ENCODE data around the gene FAP. TPM values are rescaled to one million over a fixed set of nuclear protein-coding genes. Genes with fewer than 3 reads are reported as not detected.
A peak's percentile ranks its signal among the peaks of the same experiment; 100 is the strongest.

Gene FAP
- total RNA-seq, 1 experiment from 2014 or later: not detected

DNA sequence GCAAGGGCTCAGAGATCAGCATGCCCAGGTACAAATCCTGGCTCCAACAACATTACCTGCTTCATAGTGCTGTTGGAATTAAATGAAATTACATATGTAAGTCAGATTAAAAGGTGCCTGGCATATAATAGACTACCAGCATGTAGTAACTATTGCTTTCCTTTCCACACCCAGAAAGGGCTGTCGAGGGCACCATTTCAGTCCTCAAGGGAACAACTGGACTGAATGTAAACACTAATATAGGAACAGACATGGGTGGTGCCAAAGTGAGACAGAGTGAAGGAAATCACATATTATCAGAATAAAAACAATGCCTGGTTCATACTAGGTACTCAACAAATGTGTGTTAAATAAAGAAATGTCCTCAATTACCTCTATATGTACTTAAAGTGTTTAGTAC, 43.3 kb downstream of the FAP start:
- in situ Hi-C loops (cut with HindIII; ENCODE audit: low sequenced_read_pairs): no loop called here
- DNase-seq (ENCODE audit: low spot score): no peak

DNA sequence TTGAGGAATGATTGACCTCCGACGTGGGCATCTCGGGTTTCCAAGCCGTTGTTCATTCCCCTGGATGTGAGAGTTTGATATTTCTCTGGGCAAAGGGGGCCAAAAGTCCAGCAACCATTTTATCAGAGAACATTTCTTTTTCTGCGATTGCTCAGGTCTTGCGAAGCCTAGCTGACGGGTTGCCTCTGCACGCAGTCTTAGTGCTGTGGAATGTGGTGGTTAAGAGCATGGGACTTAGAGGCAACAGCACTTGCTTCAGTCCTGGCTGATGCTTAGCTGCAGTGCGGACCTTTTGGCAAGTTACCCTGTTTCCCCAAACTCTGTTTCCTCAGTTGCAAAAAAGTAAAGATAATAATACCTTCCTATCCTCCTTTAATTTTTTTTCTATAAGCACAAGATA, 45.0 kb downstream of the FAP start:
- in situ Hi-C loops (cut with HindIII; ENCODE audit: low sequenced_read_pairs): no loop called here
- DNase-seq (ENCODE audit: low spot score): no peak

DNA sequence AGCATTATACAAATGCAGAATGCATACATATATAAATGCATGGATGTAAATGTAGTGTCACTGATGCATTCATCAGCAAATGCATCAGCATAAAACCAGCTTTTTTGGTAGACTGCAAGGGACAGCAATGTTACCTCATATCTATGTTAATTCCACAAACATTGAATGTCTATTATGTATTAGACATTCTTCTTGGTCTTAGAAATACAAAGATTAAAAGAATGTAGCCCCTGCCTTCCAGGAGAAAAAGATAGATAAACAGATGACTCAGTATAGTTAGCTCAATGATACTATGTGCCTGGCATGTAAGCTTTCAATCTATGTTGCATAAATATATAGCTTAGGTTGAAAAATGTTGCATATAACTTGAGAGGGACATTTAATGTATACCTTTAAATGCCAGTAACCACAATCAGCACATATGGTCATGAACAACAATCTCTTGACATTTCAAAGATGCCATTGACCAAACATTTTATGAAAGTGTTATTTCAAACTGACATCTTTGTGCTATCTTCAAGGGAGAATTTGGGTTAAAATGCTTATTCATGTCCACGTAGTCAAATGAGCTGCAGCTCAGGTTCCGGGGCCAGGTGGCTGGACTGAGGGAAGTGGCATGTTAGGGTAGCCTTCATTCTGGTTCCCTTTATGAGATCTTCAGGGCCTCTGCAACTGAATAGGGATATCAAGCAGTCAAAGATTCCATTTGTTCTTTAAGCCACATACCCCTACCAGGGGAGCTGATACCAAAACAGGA, 46.0 kb downstream of the FAP start:
- DNase-seq (ENCODE audit: low spot score): no peak
- in situ Hi-C loops (cut with HindIII; ENCODE audit: low sequenced_read_pairs): no loop called here

DNA sequence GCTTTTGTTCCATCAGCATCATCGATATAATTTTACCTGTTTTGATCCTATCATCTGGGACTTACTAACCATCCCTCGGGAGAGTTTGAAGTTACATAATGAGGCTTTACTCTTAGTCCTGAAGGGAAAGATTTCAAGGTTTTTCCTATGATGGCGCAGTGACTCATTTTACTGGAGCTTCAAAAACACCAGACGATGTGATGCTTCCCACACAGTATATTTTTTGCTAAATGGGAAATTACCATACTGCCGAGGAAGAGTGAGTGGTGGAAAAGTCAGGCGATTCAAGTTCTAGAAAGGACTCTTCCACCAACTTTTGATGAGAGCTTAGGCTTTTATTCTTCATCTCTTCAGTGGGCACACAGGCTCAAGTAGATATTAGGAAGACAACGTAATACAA, 46.6 kb downstream of the FAP start:
- in situ Hi-C loops (cut with HindIII; ENCODE audit: low sequenced_read_pairs): no loop called here
- DNase-seq (ENCODE audit: low spot score): no peak

DNA sequence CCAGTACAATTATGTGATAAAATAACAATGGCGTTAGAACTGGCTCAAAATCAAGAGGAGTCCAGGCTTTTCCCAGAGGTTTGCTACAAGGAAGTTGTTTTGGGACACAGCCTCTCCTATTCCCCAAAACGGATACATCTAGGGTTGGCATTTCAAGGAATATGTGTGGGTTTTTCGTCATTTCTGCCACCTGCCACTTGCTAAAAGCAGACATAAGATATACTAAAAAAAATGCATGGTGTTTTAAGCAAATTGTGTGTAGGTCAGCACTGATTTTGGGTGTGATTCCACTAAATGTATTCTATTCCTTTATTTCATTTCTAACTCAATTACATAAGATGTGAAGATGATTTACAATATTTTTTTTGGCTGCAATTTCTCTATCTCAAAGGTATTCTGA, 54.8 kb downstream of the FAP start:
- in situ Hi-C loops (cut with HindIII; ENCODE audit: low sequenced_read_pairs): no loop called here

DNA sequence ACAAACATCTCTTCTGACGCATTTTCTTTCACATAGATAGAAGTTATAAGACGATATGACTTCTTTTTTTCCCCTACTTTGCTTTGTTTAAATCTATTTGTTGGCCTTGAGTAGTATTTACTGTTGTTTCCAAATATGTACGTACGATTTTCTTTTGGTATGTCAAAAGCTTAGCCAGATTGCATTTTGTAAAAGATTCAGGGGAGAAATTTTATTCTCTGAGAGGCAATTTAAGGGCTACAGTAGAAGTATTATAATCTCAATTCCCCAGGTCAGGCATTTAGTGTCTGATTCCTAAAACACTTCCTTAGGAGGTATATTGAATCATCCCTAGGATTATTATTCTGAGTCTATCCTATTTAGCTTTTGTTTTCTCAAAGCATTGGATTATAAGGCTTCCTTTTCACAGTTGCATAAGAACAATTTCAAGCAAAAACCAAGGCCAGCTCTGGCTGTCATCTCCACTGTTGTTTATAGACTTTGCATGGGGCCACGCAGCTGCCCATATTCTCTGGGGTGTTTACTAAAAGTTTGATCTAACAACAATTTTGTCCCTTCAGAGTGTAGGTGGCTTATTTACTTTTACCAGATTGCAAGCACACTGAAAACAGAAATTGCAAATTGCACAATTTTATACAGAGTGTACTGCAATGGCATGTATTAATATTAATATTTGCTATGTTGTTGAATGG, 57.6 kb downstream of the FAP start:
- DNase-seq (ENCODE audit: low spot score): no peak
- in situ Hi-C loops (cut with HindIII; ENCODE audit: low sequenced_read_pairs): no loop called here

More for the DNA sequence above, 54.8 kb downstream of the FAP start:
- DNase-seq (ENCODE audit: low spot score): no peak

DNA sequence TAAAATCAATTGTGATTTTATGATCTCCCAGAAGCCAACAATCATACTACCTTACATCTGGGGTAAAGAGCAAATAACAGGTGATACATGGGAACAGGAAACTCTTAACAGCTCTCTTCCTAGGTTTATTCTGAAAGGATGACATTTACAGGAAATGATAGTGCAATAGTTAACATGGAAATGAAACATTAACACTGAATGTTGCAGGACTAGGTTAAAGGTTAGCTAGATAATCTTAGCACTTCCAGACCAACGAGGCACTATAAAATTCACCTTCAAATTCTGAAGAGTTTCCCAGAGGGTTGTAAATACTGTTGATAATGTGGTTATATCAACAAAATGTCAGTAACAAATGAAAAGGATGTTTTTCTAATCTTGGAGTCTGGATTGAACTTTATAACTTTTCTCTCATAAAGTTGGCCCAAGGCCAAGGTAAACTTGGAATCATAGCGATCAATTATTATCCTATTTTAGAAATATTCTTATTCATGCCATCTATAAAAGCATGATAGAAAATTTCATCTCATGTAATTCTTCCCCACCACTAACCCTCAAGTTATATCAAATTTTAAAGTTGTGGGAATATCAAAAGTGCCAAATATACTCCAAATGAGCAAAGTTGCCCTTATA, 58.3 kb downstream of the FAP start:
- DNase-seq (ENCODE audit: low spot score): no peak
- in situ Hi-C loops (cut with HindIII; ENCODE audit: low sequenced_read_pairs): no loop called here

DNA sequence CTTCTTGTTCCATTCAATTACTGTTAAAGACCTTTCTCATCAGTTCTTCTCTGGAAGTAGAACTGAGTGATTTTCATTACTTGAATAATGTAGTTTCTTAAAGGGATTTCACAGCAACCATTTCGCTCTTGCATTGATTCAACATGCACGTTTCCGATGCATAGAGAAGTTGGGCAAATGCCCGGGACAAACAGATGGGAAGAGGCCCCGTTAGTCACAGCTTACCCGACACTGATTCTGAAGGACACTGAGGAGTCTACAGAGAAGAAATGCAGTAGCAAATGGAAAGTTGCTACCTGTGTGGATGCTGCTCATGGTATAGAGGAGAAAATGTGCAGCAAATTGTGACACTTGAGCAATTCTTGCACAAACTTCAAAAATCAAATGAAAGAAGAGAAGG, 58.9 kb downstream of the FAP start:
- in situ Hi-C loops (cut with HindIII; ENCODE audit: low sequenced_read_pairs): no loop called here
- DNase-seq (ENCODE audit: low spot score): peak; percentile 11

DNA sequence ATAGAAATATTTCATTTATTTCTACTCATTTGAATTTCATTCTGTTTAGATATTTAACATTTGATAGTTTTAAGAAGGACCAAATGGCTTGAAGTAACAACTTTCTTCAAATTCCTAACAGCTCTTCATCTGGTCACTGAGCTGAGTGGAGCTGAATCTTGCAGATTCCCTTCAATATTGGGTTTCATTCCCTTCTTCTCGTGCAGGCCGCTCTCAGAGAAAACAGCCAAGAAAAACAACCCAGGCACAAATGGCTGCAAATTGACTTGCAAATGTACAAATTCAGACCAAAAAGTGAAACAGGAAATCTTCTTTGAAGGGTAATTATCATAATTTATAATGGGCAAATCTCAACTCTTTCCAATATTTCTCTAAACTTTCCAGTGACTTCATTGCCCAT, 60.9 kb downstream of the FAP start:
- no peak for DNase-seq (ENCODE audit: low spot score)
- in situ Hi-C loops (cut with HindIII; ENCODE audit: low sequenced_read_pairs): no loop called here

DNA sequence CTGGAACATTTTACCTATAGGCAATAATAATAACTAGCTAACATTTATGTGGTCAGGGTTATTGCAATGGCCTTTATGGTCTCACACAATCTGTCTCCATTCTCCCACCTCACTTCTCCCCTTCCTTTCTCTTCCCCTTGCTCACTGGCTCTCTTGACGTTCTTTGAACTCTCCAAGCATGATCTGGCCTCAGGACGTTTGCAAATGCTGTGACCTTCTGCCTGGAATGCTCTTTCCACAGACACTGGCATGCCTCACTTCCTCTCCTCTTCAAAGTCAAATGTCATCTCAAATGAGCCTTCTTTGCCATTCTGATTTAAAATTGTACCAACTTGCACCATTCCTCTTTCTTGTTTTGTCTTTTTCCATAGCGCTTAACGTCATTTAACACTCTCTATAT, 65.9 kb downstream of the FAP start:
- in situ Hi-C loops (cut with HindIII; ENCODE audit: low sequenced_read_pairs): no loop called here
- DNase-seq (ENCODE audit: low spot score): no peak

DNA sequence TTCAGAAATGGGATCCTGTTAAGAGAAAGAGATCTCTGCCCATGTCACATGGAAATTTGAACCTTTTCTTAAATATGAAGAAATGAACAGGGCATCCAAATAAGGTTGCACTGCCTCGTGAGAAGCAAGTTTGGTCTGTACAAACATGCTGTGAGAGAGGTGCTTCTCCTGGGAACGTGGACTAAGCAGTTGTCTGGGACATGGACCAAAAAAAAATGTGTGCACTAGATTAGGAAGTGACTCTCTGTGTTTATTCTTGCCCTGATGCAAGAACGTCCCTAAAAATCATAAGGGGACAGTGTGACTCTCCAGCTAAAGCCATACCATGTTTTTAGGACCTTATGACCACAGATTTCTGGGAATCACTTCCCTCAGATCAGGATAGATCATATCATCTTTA, 67.5 kb downstream of the FAP start:
- DNase-seq (ENCODE audit: low spot score): no peak
- in situ Hi-C loops (cut with HindIII; ENCODE audit: low sequenced_read_pairs): no loop called here

DNA sequence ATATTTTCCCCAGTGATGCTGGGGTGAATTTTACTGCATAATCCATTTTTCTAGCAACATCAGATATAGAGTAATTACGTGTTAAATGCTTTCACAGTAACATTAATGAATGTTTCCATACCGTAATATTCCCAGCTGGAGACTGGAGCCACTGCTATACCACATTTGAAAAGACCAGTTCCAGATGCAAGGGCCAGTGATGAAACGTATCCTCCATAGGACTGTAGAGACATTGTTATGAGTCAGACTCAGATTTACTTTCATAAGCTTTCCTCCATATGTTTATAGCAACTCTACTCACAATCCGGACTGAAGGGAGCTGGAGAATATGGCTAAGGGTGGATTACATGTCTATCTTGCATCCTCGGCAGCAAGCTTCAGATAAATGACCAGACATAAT, 68.5 kb downstream of the FAP start:
- DNase-seq (ENCODE audit: low spot score): no peak
- in situ Hi-C loops (cut with HindIII; ENCODE audit: low sequenced_read_pairs): no loop called here

DNA sequence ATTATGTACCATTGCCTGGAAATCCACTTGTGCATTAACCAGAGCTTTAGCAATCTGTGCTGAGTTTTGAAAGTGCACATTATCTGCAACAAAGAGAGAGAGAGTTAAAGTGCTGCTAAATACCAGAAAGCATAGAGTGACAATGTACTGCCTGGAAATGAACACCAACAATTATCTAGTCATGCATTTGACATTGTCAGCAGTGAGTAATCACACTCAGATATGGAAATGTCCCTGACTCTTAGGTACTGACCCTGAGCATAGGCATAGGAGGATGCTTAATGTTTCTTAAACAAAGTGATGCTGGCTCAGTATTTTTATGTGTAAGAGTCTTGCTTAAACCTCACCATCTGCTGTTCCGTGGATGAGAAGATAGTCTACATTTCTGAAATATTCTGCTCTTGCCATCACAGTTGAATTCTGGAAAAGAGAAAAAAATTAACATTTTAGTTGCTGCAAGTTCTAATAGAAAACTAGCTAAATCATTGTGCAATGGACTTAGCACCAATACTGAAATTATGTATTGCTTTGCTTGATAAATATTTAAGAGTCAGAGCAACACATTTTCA, 70.4 kb downstream of the FAP start:
- in situ Hi-C loops (cut with HindIII; ENCODE audit: low sequenced_read_pairs): no loop called here
- DNase-seq (ENCODE audit: low spot score): no peak

DNA sequence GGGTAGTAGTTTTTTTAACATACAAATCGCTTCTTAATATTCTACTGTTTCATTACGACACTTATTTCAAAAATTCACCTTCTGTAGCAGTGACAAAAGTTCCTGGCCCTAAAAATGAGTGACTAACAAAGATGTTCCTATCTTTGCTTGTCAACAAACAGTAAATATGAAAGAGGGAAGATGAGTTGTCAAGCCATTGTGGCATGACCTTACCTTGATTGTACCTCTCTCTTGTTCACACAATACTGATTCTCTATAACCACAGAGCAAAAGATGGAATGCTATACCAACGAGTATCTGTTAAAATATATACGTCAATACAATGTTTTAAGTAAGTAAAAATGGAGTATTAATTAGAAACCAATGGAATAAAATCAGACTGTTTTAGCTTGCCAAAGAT, 76.5 kb downstream of the FAP start:
- in situ Hi-C loops (cut with HindIII; ENCODE audit: low sequenced_read_pairs): no loop called here
- DNase-seq (ENCODE audit: low spot score): no peak

DNA sequence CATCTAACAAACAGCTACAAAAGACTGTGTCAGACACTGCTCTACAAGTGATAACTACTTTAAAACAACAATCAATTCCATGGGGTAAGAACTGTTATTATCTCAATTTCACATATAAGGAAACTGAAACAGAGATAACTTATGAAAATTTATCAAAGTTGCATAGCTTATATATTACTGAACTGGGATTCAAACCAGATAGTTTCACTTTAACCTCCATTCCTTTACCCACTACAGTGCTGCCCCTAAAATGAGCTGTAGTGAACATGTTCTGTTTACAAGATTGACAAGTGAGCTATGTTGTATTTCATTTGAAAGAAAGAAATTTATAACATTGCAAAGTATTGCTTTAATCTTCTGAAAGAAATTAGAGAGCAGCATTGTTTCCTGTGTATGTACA, 77.1 kb downstream of the FAP start:
- in situ Hi-C loops (cut with HindIII; ENCODE audit: low sequenced_read_pairs): no loop called here
- no peak for DNase-seq (ENCODE audit: low spot score)

DNA sequence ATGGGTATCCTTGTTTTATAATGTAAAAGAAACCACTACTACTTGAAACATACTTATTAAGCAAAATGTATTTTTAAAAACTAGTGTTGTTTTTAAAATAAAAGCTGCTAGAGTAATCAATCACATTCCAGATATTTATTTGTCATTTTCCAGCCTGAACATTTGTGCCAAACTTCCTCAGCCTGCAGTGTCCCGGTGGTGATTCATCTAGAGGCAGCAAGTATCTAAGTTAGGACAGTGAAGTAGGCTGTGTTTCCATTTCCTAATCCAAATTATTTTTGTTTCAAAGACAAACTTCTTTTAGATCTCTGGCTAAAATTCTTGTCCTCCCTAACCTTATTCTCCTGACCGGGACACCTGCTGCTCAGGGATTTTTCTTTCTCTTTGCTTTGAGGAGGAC, 78.4 kb downstream of the FAP start:
- in situ Hi-C loops (cut with HindIII; ENCODE audit: low sequenced_read_pairs): no loop called here
- no peak for DNase-seq (ENCODE audit: low spot score)

DNA sequence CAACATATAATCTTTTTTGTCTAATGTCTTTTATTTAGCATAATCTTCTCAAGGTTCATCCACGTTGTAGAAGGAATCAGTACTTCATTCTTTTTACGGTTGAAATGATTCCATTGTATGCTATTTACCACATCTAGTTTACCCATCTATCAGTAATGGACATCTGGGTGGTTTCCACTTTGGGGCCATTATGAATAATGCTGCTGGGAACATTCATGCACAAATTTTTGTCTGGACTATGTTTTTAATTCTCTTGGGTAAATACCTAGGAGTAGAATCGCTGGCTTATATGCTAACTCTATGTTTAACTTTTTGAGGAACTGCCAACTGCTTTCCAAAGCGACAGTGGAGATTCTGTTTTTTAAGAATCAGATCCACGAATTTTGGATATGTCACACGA, 83.8 kb downstream of the FAP start:
- in situ Hi-C loops (cut with HindIII; ENCODE audit: low sequenced_read_pairs): no loop called here

DNA sequence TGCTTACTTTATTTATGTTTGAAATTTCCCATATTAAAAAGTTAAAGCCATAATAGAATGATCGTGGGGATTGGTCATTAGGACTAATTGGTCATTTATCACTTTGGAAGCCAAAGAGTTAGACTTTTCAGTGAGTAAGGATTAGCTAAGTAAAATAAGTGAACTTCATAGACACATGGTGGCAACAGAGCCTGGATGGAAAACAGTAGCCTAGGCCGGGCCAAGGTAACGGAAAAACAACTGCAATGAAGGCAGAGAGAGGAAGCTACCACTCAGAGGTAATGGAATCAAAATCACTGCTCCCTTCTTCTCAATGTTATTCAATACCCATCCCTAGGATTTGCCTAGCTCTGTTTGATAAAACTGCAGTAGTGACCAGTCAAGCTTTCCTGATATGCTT, 87.1 kb downstream of the FAP start:
- in situ Hi-C loops (cut with HindIII; ENCODE audit: low sequenced_read_pairs): no loop called here
- no peak for DNase-seq (ENCODE audit: low spot score)

More for the DNA sequence above, 83.8 kb downstream of the FAP start:
- no peak for DNase-seq (ENCODE audit: low spot score)

DNA sequence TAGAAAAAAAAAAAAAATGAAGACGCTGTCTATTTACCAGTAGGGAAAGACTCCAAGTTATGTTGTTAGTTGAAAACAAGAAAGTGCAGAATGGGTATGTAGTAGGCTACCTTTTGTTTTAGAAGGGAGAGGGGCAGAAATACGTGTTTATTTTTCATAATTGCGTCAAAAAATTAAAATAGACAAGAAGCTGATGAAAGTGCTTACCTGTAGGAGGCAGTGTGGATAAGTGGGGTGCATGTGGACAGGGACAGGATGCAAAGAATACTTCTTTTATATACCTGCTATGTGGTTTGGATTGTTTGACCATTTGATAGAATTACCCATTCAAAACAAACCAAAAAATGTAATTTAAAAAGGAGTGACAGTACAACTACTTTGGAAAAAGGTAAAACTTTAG, 88.2 kb downstream of the FAP start:
- in situ Hi-C loops (cut with HindIII; ENCODE audit: low sequenced_read_pairs): no loop called here
- DNase-seq (ENCODE audit: low spot score): no peak

DNA sequence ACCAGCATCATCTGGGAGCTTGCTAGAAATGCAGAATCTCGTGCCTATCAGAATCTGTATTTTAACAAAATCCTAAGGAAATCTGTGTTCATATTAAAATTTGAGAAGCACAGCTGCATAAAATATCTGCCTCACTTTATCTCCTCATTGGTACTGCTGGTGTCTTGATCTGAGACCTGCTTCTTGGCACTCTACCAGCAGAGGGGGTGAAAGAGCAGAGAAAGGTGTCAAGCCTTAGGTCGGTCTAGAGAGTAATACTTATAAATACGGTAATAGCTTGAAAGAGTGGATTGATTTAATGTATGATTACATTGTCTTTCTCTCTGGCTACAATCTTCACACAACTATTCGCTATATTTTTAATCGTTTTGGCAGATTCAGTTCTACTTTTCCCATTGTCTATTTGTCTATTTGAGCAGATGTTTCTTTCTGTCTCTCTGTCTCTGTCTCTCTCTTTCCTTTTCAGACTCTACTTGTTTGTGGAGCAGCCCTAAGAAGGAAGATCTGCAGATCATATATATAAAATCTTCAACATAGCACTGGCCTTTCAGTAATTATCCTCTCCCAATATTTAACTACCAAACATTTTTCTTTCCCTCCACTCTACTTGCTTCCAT, 89.5 kb downstream of the FAP start:
- in situ Hi-C loops (cut with HindIII; ENCODE audit: low sequenced_read_pairs): no loop called here
- no peak for DNase-seq (ENCODE audit: low spot score)
